GM19395 (cell line): ENCODE data around the gene ZNF236.
"Not testable (repeated sequence)": the region's sequence is repeated elsewhere in the genome, so short reads cannot be mapped to it uniquely, and the experiment has no call there.

Source experiments
- ATAC-seq: cut with Tn5 transposase; IDR thresholded peaks from one replicate; pipeline ENCODE4 v1.9.1; 2021; ENCODE audit warnings: mild to moderate bottlenecking, moderate library complexity; ENCODE audit not compliant: unreplicated experiment

ZNF236 gene

DNA sequence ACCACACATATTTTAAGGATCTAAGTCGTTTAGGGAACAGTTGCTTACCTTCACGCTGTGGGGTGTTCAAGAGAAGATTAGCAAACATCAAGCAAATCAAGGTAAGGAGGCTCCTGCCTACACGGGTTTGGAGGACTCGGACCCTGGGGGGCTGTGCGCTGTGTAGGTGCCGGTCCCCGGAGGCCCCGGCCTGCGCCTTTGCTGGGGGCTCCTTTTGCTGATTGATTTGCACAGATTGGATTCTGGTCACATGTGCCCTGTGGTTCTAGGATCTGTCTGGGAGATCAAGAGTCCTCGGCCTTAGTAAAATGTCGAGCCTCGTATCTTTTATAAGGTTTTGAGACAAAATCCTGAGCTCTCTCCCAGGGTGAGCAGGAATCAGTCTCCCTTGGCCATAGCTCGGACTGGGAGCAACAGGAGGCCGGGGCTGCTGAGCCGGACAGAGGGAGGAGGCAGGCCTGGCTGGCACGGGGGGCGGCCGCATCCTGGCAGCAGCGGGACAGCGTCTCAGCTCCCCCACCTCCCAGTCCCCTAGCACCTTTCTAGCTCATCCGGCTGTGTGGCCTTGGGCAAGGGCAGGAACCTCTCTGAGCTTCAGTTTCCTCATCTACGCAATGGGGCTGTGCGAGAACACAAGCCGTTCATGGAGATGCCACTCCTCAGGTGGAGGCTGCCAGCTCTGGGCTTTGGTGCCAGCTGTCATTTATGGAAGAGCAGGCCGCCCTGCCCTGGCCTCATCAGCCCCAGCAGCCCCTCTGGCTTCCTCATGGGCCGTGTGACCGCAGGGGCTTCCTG is 163.0 kb downstream of the ZNF236 start:
- no peak for ATAC-seq

DNA sequence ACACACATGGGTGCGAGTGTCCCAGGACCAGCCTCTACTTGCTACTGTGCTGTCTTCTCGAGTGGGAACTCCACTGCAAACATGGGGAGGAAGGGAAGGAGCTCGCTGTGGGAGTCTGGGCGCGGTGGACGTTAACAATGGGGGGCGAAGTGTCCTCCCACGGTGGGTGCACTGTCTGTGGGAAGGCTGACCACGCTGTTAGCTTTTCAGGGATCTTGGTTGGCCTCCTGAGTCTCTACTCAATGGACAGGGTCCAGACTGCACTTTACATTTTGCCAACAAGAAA is 163.5 kb downstream of the ZNF236 start:
- no peak for ATAC-seq

DNA sequence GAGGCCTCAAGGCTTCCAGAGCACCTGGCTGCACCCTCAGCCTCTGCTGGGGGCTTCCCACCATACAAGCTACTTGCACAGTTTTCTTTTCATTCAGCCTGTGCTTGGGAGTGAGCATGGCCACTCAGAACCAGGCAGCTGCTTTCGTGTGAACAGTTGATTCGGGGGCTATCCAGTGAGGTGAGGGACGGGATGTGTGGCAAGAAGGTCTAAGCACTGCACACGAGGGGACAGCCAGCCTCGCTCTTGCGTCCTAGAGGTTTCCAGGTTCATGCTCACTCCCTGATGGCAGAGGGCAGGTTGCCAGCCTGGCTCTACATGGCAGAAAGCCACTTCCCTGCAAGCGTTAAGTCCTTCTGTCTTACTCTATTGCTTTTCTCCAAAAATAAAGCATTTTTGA is 164.0 kb downstream of the ZNF236 start:
- ATAC-seq = no peak

DNA sequence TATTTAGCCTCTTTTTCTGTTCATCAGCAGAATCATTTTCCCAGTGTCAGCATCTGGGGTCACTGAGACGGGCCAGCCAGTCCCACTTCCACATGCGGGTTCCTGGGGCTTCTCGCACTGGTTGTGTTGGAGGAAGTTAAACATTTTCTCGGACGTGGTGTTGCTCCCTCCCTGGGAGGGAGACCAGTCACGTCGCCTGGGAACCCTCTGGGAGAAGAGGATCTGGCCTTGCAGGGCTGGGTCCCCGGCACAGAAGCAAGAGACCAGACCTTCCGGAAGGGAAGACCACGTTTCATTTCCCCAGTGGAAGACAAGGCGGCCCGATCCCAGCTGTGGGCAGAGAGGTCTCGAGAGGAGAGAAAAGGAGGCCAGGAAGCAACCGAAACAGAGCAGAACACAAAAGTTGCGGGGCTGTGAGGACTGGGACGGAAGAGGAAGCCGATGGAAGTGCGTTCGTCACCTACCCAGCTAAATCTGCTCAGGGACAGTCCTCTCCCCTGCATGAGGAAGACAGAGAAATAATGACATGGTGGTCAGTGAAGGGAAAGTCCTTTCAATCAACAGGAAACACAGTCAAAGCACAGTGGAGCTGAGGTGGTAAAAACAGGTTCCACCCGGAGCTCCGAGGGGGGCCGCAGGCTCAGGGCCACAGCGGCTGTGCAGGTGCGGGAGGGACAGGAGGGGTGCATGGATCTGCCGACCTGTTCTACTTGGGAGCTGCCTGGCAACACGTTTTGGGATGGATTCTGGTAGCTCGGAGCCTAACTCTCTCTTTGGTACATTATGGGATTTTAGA is 165.9 kb downstream of the ZNF236 start:
- no peak for ATAC-seq

DNA sequence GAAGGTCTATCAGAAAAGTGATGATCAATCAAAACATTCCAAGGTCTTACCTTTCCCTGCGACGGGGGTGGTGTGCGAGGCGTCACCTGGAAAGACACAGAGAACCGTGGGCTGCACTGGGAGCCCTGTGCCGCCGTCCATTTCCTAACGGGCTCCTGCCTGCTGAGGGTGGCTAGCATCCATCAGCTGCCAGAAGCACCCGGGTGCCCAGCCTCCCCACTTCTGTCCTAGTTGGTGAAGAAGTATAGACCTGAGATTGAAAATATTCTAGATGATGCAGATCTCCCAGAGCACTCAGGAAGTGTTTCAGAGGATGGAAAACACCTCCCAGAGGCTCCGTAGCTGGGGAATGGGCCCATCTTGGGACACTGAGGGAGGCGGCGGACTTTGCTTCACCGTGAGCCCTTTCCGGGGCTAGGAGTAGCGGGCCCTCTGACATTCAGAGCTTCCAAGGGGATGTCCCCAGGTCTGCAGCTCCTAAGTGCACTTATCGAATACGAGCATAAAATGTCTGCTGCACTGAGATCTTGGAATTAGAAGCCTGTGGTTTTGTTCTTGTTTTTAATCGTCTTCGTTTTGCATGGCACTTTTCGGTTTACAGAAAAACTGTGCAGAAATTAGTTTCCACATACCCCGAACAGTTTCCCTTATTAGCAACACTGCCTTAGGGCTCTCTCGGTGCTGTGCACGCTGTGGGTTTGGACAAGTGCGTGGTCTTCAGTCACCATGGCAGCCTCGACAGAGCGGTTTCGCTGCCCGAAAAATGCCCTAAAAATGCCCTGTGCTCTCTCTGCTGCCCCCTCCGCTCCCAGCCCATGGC is 166.7 kb downstream of the ZNF236 start:
- ATAC-seq = no peak

DNA sequence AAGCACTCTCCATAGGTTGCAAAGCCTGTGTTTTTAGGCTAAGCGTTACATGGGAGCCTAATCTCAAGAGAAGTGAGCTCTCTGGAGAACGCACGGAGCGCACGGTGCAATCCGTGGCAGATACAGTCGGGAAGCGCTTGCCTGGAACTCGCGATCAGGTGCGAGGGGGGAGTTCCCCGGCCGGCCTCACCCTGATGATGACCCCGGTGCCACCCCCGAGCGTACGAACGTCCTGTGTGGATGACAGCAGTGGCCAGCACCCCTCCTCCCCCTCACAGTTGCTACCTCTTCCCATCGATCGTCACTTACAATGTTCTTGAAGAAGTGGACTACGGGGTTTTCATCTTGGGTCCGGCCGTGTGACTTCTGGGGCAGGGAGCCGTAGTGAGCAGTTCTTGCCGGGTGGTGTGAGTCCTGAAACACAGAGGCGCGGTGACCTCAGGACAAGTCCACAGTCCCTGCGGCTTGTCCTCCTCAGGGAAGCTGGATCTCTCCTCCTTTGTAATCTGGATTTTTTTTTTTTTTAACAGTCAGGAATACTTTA is 167.4 kb downstream of the ZNF236 start:
- ATAC-seq = no peak

DNA sequence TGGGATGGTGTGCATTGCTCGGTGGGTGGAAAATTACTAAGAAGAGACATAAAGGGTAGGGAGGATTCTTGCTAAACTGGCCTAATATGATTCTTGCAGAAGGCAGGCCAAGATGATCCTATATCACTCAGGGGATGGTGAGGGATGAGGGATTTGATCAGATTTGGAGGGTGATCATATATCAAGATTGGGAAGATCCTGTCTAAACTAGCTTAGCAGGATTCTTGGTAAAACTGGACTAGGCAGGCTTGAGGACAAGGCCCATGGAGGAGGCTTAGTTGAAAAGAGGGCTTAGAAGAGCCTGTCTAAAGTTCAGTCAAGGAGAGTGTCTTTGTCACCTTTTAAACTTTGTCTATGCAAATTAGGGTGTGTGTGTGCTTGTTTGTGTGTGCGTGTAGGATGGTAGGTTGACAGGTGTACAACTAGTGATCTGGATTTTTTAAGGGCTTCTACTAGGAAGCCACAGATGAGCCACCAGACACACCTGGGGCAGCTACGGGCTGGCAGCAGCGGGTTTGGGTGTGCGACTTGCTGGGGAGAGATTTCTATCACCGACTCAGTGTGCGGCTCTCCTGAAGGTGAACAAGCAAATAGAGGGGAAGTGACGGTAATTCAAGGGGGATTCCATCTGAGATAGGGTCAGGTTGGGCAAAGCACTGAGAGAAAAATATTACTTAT is 168.1 kb downstream of the ZNF236 start:
- not testable (repeated sequence) for ATAC-seq

DNA sequence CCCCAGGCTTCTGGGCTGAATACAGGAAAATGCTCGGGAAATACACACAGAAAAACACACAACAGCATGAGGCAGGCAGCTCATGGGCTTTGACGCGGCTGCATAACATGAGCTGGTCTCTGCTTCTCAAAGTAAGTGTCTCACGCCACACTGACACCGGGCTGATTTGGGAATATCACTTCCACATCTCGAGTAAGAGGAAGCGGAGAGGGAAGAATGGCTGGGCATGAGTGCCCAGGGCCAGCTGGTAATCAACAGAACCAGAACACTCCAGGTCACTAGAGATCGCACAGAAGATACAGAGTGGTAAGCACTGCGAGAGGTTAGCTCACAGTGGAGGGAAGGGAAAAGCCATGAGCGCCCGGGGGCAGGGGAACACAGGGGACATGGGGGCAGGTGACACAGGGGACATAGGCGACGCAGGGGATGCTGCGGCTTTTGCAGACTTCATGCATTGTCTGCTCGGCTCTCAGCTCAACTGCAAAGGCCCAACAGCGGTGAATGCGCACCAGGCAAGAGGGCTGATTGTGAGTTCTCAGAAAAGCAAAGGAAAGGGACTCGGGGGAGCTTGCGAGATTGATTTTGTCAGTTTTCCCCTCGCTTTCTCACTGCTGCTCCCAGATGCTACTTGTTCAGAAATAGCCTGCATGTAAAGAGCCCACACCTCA is 168.8 kb downstream of the ZNF236 start:
- ATAC-seq = no peak

DNA sequence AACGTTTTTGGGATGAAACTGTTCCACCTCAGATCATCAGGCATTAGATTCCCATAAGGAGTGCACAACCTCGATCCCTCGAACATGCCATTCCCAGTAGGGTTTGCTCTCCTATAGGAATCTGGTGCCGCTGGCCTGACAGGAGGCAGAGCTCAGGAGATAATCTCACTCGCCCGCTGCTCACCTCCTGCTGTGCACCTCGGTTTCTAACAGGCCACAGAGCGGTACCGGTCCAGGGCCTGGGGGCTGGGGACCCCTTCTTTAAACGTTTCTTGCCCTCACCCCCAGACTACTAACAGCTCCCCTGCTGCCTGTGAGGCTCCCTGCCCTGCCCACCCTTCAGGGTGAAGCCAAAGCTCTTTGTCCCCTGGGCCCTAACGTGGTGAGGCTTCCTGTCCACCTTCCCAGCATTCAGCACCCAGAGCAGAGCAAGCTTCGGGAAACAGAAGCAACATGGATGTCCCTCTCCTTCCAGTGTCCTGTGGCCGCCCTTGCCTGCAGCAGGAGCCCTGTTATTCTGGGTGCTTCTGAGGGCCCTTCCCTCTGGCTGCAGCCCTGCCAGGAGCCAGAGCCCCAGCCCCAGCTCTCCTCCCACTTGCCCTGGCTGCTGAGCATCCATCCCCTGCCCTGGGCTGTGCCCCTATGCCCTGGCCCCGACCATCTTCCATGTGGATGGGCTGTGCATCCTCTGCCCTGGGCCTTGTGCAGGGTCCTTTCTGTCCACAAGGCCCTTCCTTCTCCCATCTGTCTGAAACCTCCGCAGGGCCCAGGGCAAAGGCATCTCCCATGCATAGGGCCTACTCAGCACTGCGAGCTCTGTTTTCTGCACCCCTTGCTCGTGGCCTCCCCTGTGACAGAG is 170.1 kb downstream of the ZNF236 start:
- ATAC-seq = no peak

DNA sequence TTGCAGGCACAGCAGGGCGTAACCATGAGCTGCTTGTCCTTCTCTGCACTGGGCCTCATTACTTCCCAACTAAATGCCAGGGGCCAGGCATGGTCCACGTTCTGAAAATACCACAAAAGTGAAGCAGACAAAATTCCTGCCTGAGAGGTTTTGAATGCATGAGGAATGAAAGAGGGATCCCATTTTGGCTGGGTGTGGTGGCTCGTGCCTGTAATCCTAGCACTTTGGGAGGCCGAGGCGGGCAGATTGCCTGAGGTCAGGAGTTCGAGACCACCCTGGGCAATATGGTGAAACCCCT is 170.7 kb downstream of the ZNF236 start:
- no peak for ATAC-seq

DNA sequence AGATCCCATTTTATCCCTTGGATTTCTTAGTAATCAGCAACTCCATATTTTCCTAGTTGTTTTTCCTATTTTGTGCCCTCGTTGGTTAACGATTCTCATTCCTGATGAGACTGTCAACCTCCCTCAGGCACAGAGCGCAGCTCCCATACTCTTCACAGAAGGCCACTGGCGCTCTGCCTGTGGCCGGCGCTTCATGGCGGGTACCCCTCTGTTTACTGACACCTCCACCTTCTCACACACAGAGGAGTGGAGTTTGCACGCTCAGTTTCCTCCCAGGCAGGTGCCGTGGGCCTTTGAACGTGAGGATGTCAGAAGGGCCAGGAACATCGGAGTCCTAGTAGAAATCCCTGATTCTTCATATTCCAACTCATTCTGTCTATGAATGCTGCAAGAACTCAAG is 171.2 kb downstream of the ZNF236 start:
- ATAC-seq = no peak

DNA sequence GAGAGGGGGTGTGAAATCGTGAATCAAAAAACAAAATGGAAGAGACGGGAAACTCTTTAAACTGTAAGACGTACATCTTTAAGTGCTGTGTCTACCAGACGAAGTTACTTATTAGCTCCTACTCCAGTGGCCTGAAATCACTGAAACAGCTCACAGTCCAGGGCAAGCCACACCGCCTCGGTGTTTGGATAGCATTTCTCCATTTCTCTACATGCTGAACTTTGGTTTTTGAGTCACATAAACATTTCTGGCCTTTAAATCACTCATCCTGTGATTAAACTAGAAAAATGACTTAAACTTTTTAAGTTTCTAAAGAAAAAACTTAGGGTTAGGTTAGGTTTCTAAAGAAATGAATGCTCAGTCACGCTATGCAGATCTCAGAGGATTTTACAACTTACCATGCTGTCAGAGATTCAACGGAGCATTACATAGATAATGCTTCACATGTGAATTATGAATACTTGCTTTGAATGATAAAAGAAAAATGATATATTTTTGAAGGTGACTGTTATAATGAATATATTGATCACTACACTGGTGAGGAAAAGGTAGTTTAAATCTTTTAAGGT is 171.8 kb downstream of the ZNF236 start:
- ATAC-seq = no peak

DNA sequence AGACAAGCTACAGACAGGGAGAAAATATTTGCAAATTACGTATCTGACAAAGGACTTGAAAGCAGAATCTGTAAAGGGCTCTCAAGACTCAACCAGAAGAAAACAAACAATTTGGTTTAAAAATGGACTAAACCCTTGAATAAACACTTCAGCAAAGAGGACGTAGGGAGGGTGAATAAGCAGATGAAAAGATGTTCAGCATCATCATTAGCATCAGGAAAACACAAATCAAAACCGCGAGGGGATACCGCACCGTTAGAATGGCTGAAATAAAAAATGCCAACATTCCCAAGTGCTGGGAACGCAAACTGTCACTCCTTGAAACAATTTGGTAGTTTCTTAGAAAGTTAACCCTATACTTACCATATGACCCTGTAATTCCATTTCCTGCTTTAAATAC is 173.5 kb downstream of the ZNF236 start:
- no peak for ATAC-seq

DNA sequence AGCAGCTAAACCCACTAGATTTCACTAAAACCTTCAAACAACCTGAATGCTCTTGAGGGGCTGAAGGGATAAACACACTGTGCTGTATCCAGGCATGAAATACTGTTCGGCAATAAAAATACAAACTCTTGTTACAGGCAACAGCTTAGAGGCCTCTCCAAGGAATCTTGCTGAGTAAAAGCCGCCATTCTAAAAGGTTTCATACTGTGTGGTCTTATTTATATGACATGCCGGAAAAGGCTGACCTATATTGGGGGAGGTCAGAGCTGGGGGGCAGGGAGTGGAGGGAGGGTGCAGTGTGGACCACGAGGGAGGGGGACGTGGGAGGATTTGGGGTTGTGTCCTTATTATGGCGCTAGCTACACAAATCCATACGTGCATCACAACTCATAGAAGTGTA is 174.1 kb downstream of the ZNF236 start:
- no peak for ATAC-seq

DNA sequence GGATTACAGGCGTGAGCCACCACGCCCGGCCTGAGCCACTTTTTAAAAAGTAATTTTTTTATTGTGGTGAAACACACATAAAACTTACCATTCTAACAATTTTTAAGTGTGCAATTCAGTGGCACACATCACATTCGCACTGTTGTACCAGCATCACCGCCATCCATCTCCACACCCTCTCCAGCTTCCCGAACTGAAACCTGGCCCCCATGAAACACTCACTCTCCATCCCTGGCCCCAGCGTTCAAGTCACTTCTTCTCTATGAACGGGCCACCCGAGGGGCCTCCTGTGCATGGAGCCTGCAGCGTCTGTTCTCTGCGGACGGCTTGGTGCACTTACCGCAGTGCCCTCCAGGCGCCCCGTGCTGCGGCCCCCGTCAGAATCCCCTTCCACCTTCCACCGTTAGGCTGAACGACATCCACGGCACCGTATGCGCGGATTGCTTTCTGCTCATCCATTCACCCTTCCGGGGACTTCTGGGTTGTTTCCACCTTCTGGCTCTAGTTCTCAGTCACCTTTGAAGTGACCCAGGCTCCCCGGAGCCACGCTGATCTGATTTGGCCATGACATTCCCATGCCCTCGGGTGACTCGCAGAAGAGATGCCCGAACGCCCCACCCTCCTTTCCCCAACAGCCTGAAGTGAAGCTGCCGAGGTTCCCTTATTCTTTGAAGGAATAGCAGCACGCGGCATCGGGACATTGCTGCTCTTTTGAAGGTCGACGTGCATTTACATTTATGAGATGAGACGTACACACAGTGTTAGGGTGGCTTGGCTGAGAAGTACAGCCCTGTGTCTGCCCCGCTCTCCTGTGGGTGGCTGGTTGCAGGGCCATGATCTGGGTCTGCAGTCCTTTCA is 175.8 kb downstream of the ZNF236 start:
- no peak for ATAC-seq

DNA sequence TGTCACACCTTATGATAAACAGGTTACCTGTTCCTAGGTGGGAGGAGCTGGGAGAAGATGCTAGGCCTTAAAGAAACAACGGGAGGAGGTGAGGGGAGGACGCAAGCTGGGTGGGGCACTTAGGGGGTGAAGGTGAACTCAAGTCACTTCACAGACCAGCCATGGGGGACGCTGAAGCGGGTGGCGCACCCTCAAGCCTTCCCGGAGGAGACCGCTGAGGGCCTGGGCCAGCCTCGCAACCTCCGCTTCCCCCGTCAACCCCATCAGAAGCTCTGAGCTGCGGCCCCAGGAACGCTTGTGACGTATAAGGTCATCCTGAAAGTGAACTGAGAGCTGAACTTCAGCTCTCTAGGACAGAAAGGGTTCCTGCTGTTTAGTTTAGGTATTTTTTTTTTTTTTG is 176.7 kb downstream of the ZNF236 start:
- ATAC-seq = no peak

DNA sequence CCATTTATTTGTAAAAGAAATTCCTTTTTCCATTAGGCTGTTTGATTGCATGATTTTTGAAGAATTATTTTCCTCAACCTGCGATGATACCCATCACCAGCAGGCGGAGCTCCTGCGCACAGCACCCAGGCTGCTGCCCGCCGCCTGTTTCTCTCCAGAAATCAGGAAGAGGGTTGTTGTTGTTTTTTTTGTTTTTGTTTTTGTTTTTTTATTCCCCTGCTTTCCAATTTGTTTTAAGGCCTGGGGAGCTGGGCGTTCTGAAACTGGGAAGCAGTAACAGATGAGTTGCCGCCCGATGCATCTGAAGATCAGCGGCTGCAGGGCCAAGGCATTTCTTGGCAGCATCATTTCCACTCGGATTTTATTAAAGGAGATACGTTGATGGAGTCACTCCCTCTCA is 178.2 kb downstream of the ZNF236 start:
- ATAC-seq = no peak

DNA sequence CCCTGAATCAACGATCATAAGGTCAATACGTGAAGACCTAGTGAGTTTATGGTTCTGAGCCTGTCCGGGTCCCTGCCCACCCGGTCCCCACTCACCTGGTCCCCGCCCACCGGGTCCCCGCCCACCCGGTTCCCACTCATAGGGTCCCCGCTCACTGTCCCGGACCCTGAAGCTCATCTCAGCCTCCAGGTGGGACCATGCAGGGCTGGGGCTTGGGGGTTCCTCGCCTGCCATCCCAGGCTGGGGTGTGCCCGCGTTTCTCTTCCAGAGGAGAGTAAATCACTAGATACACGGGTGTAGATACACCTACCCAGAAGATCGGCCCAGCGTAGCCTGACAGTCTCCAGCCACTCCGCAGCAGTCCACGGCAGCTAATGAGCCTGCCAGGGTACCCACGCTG is 178.7 kb downstream of the ZNF236 start:
- ATAC-seq = no peak
